H1 (cell line): ENCODE measurements around the gene SBNO2. TPM values are rescaled to one million over a fixed set of nuclear protein-coding genes. Genes with fewer than 3 reads are reported as not detected.

ENCODE experiments used
- CTCF ChIA-PET: fragments of 300-600 bp; sonication (Branson Sonifier 250); formaldehyde crosslinking; loops from one replicate; lab custom pipeline; 2021; ENCODE audit not compliant: partially characterized antibody; lab: Charles Lee
- POLR2A ChIA-PET: fragments of 300-600 bp; sonication (Branson Sonifier 250); formaldehyde crosslinking; loops from one replicate; lab custom pipeline; 2021; ENCODE audit warnings: inconsistent platforms; ENCODE audit not compliant: partially characterized antibody; lab: Charles Lee
- DNase-seq, 2 experiments: peaks; one replicate each; pipeline versions ENCODE4 v3.0.0 to v3.0.0-alpha.2; 2010 to 2022; ENCODE audit warnings: low spot score in 2 of 2, low read depth in 1 of 2, mixed read lengths in 1 of 2
- FAIRE-seq: peaks from 2 replicates; lab custom pipeline; 2011; peaks lifted over from hg19 to GRCh38; lab: Jason Lieb, UNC
- H2AFZ ChIP-seq: 2 replicates; pipeline ENCODE4 v1.8.1; 2012; ENCODE audit warnings: low read length, inconsistent platforms
- H2AK5ac ChIP-seq: 2 replicates; pipeline ENCODE4 v1.6.1; 2013; ENCODE audit warnings: low read depth, low read length
- H2BK120ac ChIP-seq: replicated peaks from 2 replicates; pipeline ENCODE3; 2013; ENCODE audit warnings: low read depth, low read length, inconsistent platforms
- H2BK12ac ChIP-seq: 2 replicates; pipeline ENCODE4 v1.6.1; 2013; ENCODE audit warnings: low read depth, low read length
- H2BK15ac ChIP-seq: 2 replicates; pipeline ENCODE4 v1.6.1; 2013; ENCODE audit warnings: low read length
- H2BK20ac ChIP-seq: 2 replicates; pipeline ENCODE4 v1.6.1; 2013; ENCODE audit warnings: low read length
- H2BK5ac ChIP-seq: 2 replicates; pipeline ENCODE4 v1.6.1; 2013; ENCODE audit warnings: low read depth, low read length
- H3K14ac ChIP-seq: 2 replicates; pipeline ENCODE4 v1.6.1; 2013; ENCODE audit warnings: inconsistent platforms; ENCODE audit not compliant: insufficient read length
- H3K18ac ChIP-seq: 2 replicates; pipeline ENCODE4 v1.6.1; 2013; ENCODE audit warnings: low read length; ENCODE audit errors: extremely low read depth
- H3K23ac ChIP-seq: 2 replicates; pipeline ENCODE4 v1.6.1; 2013; ENCODE audit warnings: inconsistent platforms; ENCODE audit not compliant: insufficient read length
- H3K23me2 ChIP-seq: 2 replicates; pipeline ENCODE4 v1.6.1; 2013; ENCODE audit warnings: low read depth, low read length
- H3K27ac ChIP-seq: 2 replicates; pipeline ENCODE4 v1.6.1; 2011; ENCODE audit warnings: low read depth, low read length, inconsistent platforms
- H3K27me3 ChIP-seq, 4 experiments: replicated peaks in 1 of 4; 1 replicate in 1 of 4; 2 replicates in 3 of 4; pipeline versions ENCODE4 v1.6.1 to v1.8.1; 2011 to 2013; ENCODE audit warnings: low read length in 3 of 4, mild to moderate bottlenecking in 3 of 4, inconsistent platforms in 2 of 4, mixed read lengths in 2 of 4, moderate library complexity in 1 of 4; ENCODE audit not compliant: control insufficient read depth in 3 of 4, insufficient read depth in 3 of 4; ENCODE audit errors: extremely low read depth in 1 of 4
- H3K36me3 ChIP-seq, 4 experiments: 2 replicates each; pipeline versions ENCODE4 v1.6.1 to v1.8.1; 2011 to 2013; ENCODE audit warnings: mild to moderate bottlenecking in 4 of 4, low read length in 3 of 4, moderate library complexity in 2 of 4, control low read depth in 1 of 4, inconsistent platforms in 1 of 4; ENCODE audit not compliant: insufficient read depth in 4 of 4, control insufficient read depth in 2 of 4
- H3K4ac ChIP-seq: replicated peaks from 2 replicates; pipeline ENCODE3; 2013; ENCODE audit warnings: low read length, low read depth, mixed read lengths, inconsistent platforms; ENCODE audit not compliant: insufficient read length
- H3K4me1 ChIP-seq, 4 experiments: replicated peaks in 1 of 4; 1 replicate in 1 of 4; 2 replicates in 3 of 4; pipeline versions ENCODE4 v1.6.1 to v1.8.1; 2011 to 2013; ENCODE audit warnings: low read length in 3 of 4, inconsistent platforms in 2 of 4, mixed read lengths in 1 of 4; ENCODE audit not compliant: insufficient read depth in 4 of 4, control insufficient read depth in 3 of 4
- H3K4me2 ChIP-seq, 2 experiments: 2 replicates each; pipeline versions ENCODE4 v1.6.1 to v1.8.1; 2011 to 2013; ENCODE audit warnings: low read depth in 2 of 2, low read length in 2 of 2, control low read depth in 1 of 2, inconsistent platforms in 1 of 2, mild to moderate bottlenecking in 1 of 2; ENCODE audit not compliant: insufficient read depth in 1 of 2
- H3K4me3 ChIP-seq, 4 experiments: fragments of 200-600, 300-600 bp in 1 of 4; sonication (generic), shearing (Covaris generic), sonication (Bioruptor Twin) in 1 of 4; 2 replicates each; pipeline versions ENCODE4 v1.5.1 to v1.8.1; 2011 to 2016; ENCODE audit warnings: low read length in 4 of 4, low read depth in 3 of 4, control low read depth in 2 of 4, inconsistent platforms in 2 of 4, mild to moderate bottlenecking in 2 of 4, mixed read lengths in 1 of 4, moderate library complexity in 1 of 4; ENCODE audit not compliant: insufficient read depth in 2 of 4; ENCODE audit errors: extremely low read depth in 1 of 4
- H3K56ac ChIP-seq: replicated peaks from 2 replicates; pipeline ENCODE3; 2013; ENCODE audit warnings: low read depth, mild to moderate bottlenecking, mixed read lengths, low read length, inconsistent platforms; ENCODE audit not compliant: insufficient read length
- H3K79me1 ChIP-seq: 2 replicates; pipeline ENCODE4 v1.6.1; 2013; ENCODE audit warnings: low read depth, low read length, control low read depth
- H3K79me2 ChIP-seq, 2 experiments: 2 replicates each; pipeline versions ENCODE4 v1.6.1 to v1.8.1; 2012 to 2013; ENCODE audit warnings: low read length in 2 of 2, mild to moderate bottlenecking in 2 of 2, inconsistent platforms in 1 of 2; ENCODE audit not compliant: insufficient read depth in 2 of 2, control insufficient read depth in 1 of 2
- H3K9ac ChIP-seq, 4 experiments: replicated peaks in 1 of 4; 1 replicate in 1 of 4; 2 replicates in 3 of 4; pipeline versions ENCODE4 v1.6.1 to v1.8.1; 2011 to 2013; ENCODE audit warnings: low read depth in 3 of 4, low read length in 3 of 4, control low read depth in 2 of 4, mild to moderate bottlenecking in 2 of 4, moderate library complexity in 2 of 4, inconsistent platforms in 1 of 4; ENCODE audit errors: extremely low read depth in 1 of 4
- H3K9me3 ChIP-seq, 2 experiments: 2 replicates each; pipeline versions ENCODE4 v1.6.1 to v1.8.1; 2012 to 2013; ENCODE audit warnings: mild to moderate bottlenecking in 2 of 2, moderate library complexity in 2 of 2, control low read depth in 1 of 2, inconsistent platforms in 1 of 2, low read depth in 1 of 2, low read length in 1 of 2, mixed read lengths in 1 of 2; ENCODE audit not compliant: insufficient read depth in 2 of 2
- H4K20me1 ChIP-seq, 2 experiments: replicated peaks in 1 of 2; 2 replicates each; pipeline versions ENCODE3 to v1.8.1; 2011 to 2013; ENCODE audit warnings: inconsistent platforms in 2 of 2, low read length in 2 of 2, mild to moderate bottlenecking in 1 of 2; ENCODE audit not compliant: insufficient read depth in 2 of 2, control insufficient read depth in 1 of 2
- H4K5ac ChIP-seq: 2 replicates; pipeline ENCODE4 v1.6.1; 2013; ENCODE audit warnings: low read length, low read depth, mixed read lengths, inconsistent platforms; ENCODE audit not compliant: insufficient read length
- H4K8ac ChIP-seq: 2 replicates; pipeline ENCODE4 v1.8.0; 2013; ENCODE audit warnings: mild to moderate bottlenecking, moderate library complexity, low read length, inconsistent platforms; ENCODE audit not compliant: insufficient read depth; ENCODE audit errors: extremely low read depth
- H4K91ac ChIP-seq: replicated peaks from 2 replicates; pipeline ENCODE3; 2013; ENCODE audit warnings: low read length, mixed read lengths, inconsistent platforms; ENCODE audit not compliant: insufficient read length
- CHD1 ChIP-seq: IDR thresholded peaks from 2 replicates; pipeline ENCODE4 v1.6.1; 2012; ENCODE audit warnings: low read depth, low read length, improper control_type of control experiment
- EGR1 ChIP-seq: IDR thresholded peaks from 2 replicates; pipeline ENCODE4 v1.6.1; 2011; ENCODE audit warnings: low read depth, low read length, borderline replicate concordance
- EP300 ChIP-seq, 2 experiments: IDR thresholded peaks; 1 replicate in 1 of 2; 2 replicates in 1 of 2; pipeline ENCODE4 v1.6.1; 2011 to 2012; ENCODE audit warnings: low read depth in 2 of 2, low read length in 2 of 2, mild to moderate bottlenecking in 2 of 2, borderline replicate concordance in 1 of 2, inconsistent platforms in 1 of 2, moderate library complexity in 1 of 2
- FOSL1 ChIP-seq: IDR thresholded peaks from 2 replicates; pipeline ENCODE4 v1.6.1; 2011; ENCODE audit warnings: mild to moderate bottlenecking, low read depth, low read length, moderate library complexity; ENCODE audit not compliant: insufficient read depth
- GABPA ChIP-seq: IDR thresholded peaks from 2 replicates; pipeline ENCODE4 v1.6.1; 2011; ENCODE audit warnings: mild to moderate bottlenecking, low read length, moderate library complexity, borderline replicate concordance; ENCODE audit not compliant: insufficient read depth
- KDM5A ChIP-seq: fragments of 200-600 bp; IDR thresholded peaks from 2 replicates; pipeline ENCODE4 v1.7.1; 2012; ENCODE audit warnings: mild to moderate bottlenecking, low read length, inconsistent platforms, mixed read lengths
- NANOG ChIP-seq: IDR thresholded peaks from 2 replicates; pipeline ENCODE4 v1.6.1; 2011; ENCODE audit warnings: low read length, low read depth, mild to moderate bottlenecking, inconsistent platforms; ENCODE audit not compliant: insufficient read depth, poor library complexity, severe bottlenecking
- RBBP5 ChIP-seq: IDR thresholded peaks from 2 replicates; pipeline ENCODE4 v1.7.1; 2012; ENCODE audit warnings: low read depth, mild to moderate bottlenecking, inconsistent platforms, low read length, moderate library complexity, borderline replicate concordance
- RFX5 ChIP-seq: IDR thresholded peaks from 2 replicates; pipeline ENCODE4 v1.6.1; 2011; ENCODE audit warnings: low read depth, low read length, improper control_type of control experiment, borderline replicate concordance
- SAP30 ChIP-seq: fragments of 300-600 bp; sonication (generic); IDR thresholded peaks from 2 replicates; pipeline ENCODE4 v1.7.1; 2012; ENCODE audit warnings: low read length, moderate library complexity, mild to moderate bottlenecking, inconsistent platforms; ENCODE audit not compliant: insufficient read depth, insufficient replicate concordance
- SRF ChIP-seq: IDR thresholded peaks from 2 replicates; pipeline ENCODE4 v1.6.1; 2011; ENCODE audit warnings: mild to moderate bottlenecking, low read depth, low read length, moderate library complexity
- TAF1 ChIP-seq: IDR thresholded peaks from 2 replicates; pipeline ENCODE4 v1.6.1; 2011; ENCODE audit warnings: mild to moderate bottlenecking, low read depth, low read length
- WGBS, 2 experiments: shearing (Covaris generic) in 1 of 2; methylation state at CpG; one replicate each; pipeline versions ENCODE4 v1.1.6 to v1.1.7; 2013 to 2015; ENCODE audit warnings: low lambda C conversion rate in 2 of 2, mixed read lengths in 2 of 2, inconsistent platforms in 1 of 2, low coverage in 1 of 2, missing lambda C conversion rate in 1 of 2; ENCODE audit not compliant: insufficient replicate concordance in 2 of 2, insufficient coverage in 1 of 2, insufficient read length in 1 of 2; ENCODE audit errors: extremely low coverage in 1 of 2, missing lambda C conversion rate in 1 of 2; 5-methylcytosine and 5-hydroxymethylcytosine counted together
- polyA plus RNA-seq, 7 experiments: library from polyadenylated mRNA; depleted of rRNA in 3 of 7; stranded (reverse) in 5 of 7; unstranded in 2 of 7; fragments of >200 nt in 5 of 7; fragments of 200-250 nt in 2 of 7; gene quantifications; 1 replicate in 5 of 7; 2 replicates in 1 of 7; 4 replicates in 1 of 7; pipeline versions ENCODE4 v1.2.1 to v1.2.3, GENCODE V29; 2011 to 2013; ENCODE audit warnings: missing spikeins in 2 of 7, mixed read lengths in 2 of 7
- total RNA-seq: library from RNA; stranded (reverse); fragmentation: NEBNext Ultra II Directional; extraction: Animal tissue kit (Norgen Biotek cat#: 25700); gene quantifications from 2 replicates; pipeline ENCODE4 v1.2.1, GENCODE V29; 2021

Gene SBNO2
- total and polyA plus RNA-seq, 2 of the 8 experiments (the other 6 are each of a cell fraction or from before 2014, with no cell fraction given) = 12.2 to 31.4 TPM

DNA sequence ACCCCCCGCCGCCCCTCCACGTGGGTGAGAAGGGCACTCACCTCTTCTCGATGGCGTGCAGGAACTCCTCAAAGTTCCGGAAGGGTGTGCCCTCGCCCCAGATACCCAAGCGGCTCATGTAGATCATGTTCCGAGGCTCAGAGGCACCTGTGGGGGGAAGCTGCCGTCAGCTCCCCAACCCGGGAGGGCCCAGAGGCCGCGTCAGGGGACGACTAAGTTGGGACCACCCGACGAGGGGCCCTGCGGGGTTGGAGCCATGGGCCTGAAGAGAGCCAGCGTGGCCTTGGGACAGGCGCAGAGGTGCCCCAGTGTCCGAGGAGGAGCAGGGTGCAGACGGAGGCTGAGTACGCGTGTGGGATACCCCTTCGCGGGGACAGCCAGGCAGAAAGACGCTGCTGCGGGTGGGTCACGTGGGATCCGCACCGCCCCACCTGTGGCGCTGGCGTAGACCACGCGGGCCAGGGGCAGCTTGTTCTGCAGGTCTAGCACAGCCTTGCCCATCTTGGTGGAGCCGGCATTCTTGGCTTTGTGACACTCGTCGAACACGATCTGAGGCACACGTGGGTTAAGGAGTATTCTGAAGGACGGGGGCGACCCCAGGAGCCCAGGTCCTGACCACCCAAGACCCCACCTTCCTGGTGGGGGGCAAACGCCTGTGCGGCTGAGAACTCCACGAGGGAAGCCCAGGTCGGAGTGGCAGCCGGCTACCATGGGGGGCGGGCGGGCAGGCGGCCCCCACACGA, 54.4 kb downstream of the SBNO2 start:
- WGBS, 2 experiments = 95% methylated on average over 45 of the region's 50 CpGs; no CpG with 5 or more reads in 1 of the 2 experiments
- CTCF ChIA-PET = interaction anchor here (0.6 to 1.4 kb wide), 3 partner anchors 9 to 1305 kb away, joined by 3 to 6 read pairs (median 3); no protein-coding TSS in a partner anchor
- H3K9me3 ChIP-seq = no peaks in the 10 kb centered on the region
- TF ChIP-seq NANOG = no peak
- no peak for TF ChIP-seq EP300 (IDR thresholded peaks at IDR 0.05; ENCODE audit: borderline replicate concordance in 1 of 2, low read depth in 2 of 2, low read length in 2 of 2)
- no peak for TF ChIP-seq GABPA
- no peak for TF ChIP-seq RBBP5
- TF ChIP-seq SAP30 = no peak
- TF ChIP-seq EGR1 = no peak
- TF ChIP-seq FOSL1 = no peak
- no peak for TF ChIP-seq CHD1
- TF ChIP-seq TAF1 = no peak
- no peak for TF ChIP-seq SRF
- no peak for TF ChIP-seq RFX5
- no peak for TF ChIP-seq KDM5A

More for the DNA sequence above, 54.4 kb downstream of the SBNO2 start:
- H3K79me2 ChIP-seq = no peaks in the 10 kb centered on the region
- no peak overlapping the region for H2BK12ac ChIP-seq
- no peak overlapping the region for H3K14ac ChIP-seq
- H3K23me2 ChIP-seq = no peaks in the 10 kb centered on the region
- no peak overlapping the region for H2BK5ac ChIP-seq
- H3K56ac ChIP-seq = no peak overlapping the region
- no peak for DNase-seq
- no peak overlapping the region for H4K5ac ChIP-seq
- FAIRE-seq = no peak
- H3K18ac ChIP-seq = no peak overlapping the region
- no peak overlapping the region for H3K27ac ChIP-seq
- no peaks in the 10 kb centered on the region for H3K27me3 ChIP-seq
- H3K4me3 ChIP-seq = no peak overlapping the region
- H3K4ac ChIP-seq = no peak overlapping the region
- H2BK120ac ChIP-seq = no peak overlapping the region
- no peak overlapping the region for H4K91ac ChIP-seq
- no peak overlapping the region for H2BK20ac ChIP-seq
- H3K4me1 ChIP-seq = peaks cover 0 to 4% (median 2%) of the 10 kb centered on the region in 4 experiments; a peak in 3 of 7 replicates
- peaks cover 0 to 51% (median 9%) of the 10 kb centered on the region in 4 experiments; a peak in 4 of 8 replicates for H3K36me3 ChIP-seq
- no peak overlapping the region for H2AK5ac ChIP-seq
- H4K8ac ChIP-seq = 0 out of 2 replicates have a peak overlapping the region, but pooled peaks have one; percentile 51
- no peak overlapping the region for H3K23ac ChIP-seq
- no peak overlapping the region for H2AFZ ChIP-seq
- no peak overlapping the region for H3K4me2 ChIP-seq
- no peaks in the 10 kb centered on the region for H3K79me1 ChIP-seq
- H3K9ac ChIP-seq = no peak overlapping the region
- H2BK15ac ChIP-seq = no peak overlapping the region
- POLR2A ChIA-PET = interaction anchor here (0.6 to 1.3 kb wide), 6 partner anchors 11 to 152 kb away, joined by 3 read pairs; no protein-coding TSS in a partner anchor
- H4K20me1 ChIP-seq = peaks cover 0 to 1% of the 10 kb centered on the region in 2 experiments
